AG08396 (cell line): ENCODE data around the gene ERC1.
A peak's percentile ranks its signal among the peaks of the same experiment; 100 is the strongest.

ENCODE experiments used
- DNase-seq: peaks from one replicate; pipeline ENCODE4 v3.0.0; 2012; ENCODE audit warnings: low spot score, mixed read lengths

Gene ERC1

GRCh38 chr12:1401891-1402290 lies 410.9 kb downstream of the ERC1 start:
- no peak for DNase-seq

GRCh38 chr12:1403417-1403816 lies 412.4 kb downstream of the ERC1 start:
- DNase-seq: no peak

- DNase-seq: no peak
These were observed 414.6 kb downstream of the ERC1 start for GRCh38 chr12:1405619-1406018.

GRCh38 chr12:1410794-1411193 lies 419.8 kb downstream of the ERC1 start:
- no peak for DNase-seq

GRCh38 chr12:1413930-1414329 lies 422.9 kb downstream of the ERC1 start:
- no peak for DNase-seq

GRCh38 chr12:1418144-1418543 lies 427.1 kb downstream of the ERC1 start:
- no peak for DNase-seq

- no peak for DNase-seq
These were observed 428.9 kb downstream of the ERC1 start for GRCh38 chr12:1419849-1420371.

GRCh38 chr12:1421091-1421846 lies 430.2 kb downstream of the ERC1 start:
- no peak for DNase-seq

GRCh38 chr12:1422604-1423315 lies 431.7 kb downstream of the ERC1 start:
- no peak for DNase-seq

- DNase-seq: no peak
These were observed 433.8 kb downstream of the ERC1 start for GRCh38 chr12:1424674-1425395.

- no peak for DNase-seq
These were observed 434.3 kb downstream of the ERC1 start for GRCh38 chr12:1425396-1425729.

GRCh38 chr12:1428671-1429070 lies 437.6 kb downstream of the ERC1 start:
- DNase-seq: no peak

GRCh38 chr12:1429980-1430379 lies 439.0 kb downstream of the ERC1 start:
- DNase-seq: peak; percentile 43

- DNase-seq: no peak
These were observed 443.4 kb downstream of the ERC1 start for GRCh38 chr12:1434296-1434955.

- no peak for DNase-seq
These were observed 444.0 kb downstream of the ERC1 start for GRCh38 chr12:1435044-1435443.

GRCh38 chr12:1435456-1435855 lies 444.4 kb downstream of the ERC1 start:
- DNase-seq: no peak

- no peak for DNase-seq
These were observed 445.0 kb downstream of the ERC1 start for GRCh38 chr12:1436015-1436414.

- DNase-seq: no peak
These were observed 446.0 kb downstream of the ERC1 start for GRCh38 chr12:1436981-1437380.

- no peak for DNase-seq
These were observed 448.2 kb downstream of the ERC1 start for GRCh38 chr12:1439201-1439600.

GRCh38 chr12:1439687-1440086 lies 448.7 kb downstream of the ERC1 start:
- DNase-seq: no peak

- peak; percentile 12 for DNase-seq
These were observed 452.6 kb downstream of the ERC1 start for GRCh38 chr12:1443421-1444141.

- DNase-seq: no peak
These were observed 453.1 kb downstream of the ERC1 start for GRCh38 chr12:1444142-1444516.
